GM12878 (cell line): Measurements from ENCODE around the gene EMP1. TPM values are rescaled to one million over a fixed set of nuclear protein-coding genes. Genes with fewer than 3 reads are reported as not detected.

Experiments used
- ATAC-seq: fragments of 200-7000 bp; cut with Tn5 transposase; 3 replicates; pipeline ENCODE4 v1.9.1; 2020; ENCODE audit warnings: mild to moderate bottlenecking, moderate library complexity
- Bru-seq: library from RNA; stranded (reverse); fragments of 400-500 nt; gene quantifications from one replicate; lab custom pipeline; 2021; lab: Mats Ljungman, UMichigan
- BruChase-seq, 2 experiments: library from RNA; stranded (reverse); fragments of 400-500 nt; gene quantifications; one replicate each; lab custom pipeline; 2021; lab: Mats Ljungman, UMichigan
- BruUV-seq: library from RNA; stranded (reverse); fragments of 400-500 nt; replicated peaks from 2 replicates; lab custom pipeline; 2021; lab: Mats Ljungman, UMichigan
- CTCF ChIA-PET: fragments of 300-600 bp; sonication (Branson Sonifier 250); formaldehyde crosslinking; extraction: SDS; loops from one replicate; lab custom pipeline; 2021; ENCODE audit warnings: inconsistent platforms; lab: Yijun Ruan, JAX
- POLR2A ChIA-PET: fragments of 350-600 bp; formaldehyde crosslinking; extraction: SDS; loops from one replicate; lab custom pipeline; 2021; ENCODE audit warnings: inconsistent platforms; lab: Charles Lee
- RAD21 ChIA-PET: fragments of 300-600 bp; sonication (Branson Sonifier 250); formaldehyde crosslinking; loops from one replicate; lab custom pipeline; 2023; ENCODE audit warnings: antibody characterized with exemption; ENCODE audit not compliant: unreplicated experiment; lab: Charles Lee
- SMC1A ChIA-PET: fragments of 300-600 bp; sonication (Branson Sonifier 250); formaldehyde crosslinking; loops from one replicate; lab custom pipeline; 2023; ENCODE audit not compliant: unreplicated experiment, uncharacterized antibody; lab: Charles Lee
- DNase-seq: peaks from one replicate; pipeline ENCODE4 v3.0.0-alpha.2; 2011; ENCODE audit warnings: low read depth, low spot score
- FAIRE-seq: peaks from 3 replicates; lab custom pipeline; 2011; peaks lifted over from hg19 to GRCh38; lab: Jason Lieb, UNC
- H2AFZ ChIP-seq: 2 replicates; pipeline ENCODE4 v1.6.0; 2011; ENCODE audit warnings: low read depth, low read length, control low read depth; ENCODE audit not compliant: control insufficient read depth
- H3K27ac ChIP-seq: 2 replicates; pipeline ENCODE4 v1.5.1; 2011; ENCODE audit warnings: control low read depth; ENCODE audit not compliant: control insufficient read depth, insufficient read depth
- H3K27me3 ChIP-seq, 2 experiments: replicated peaks in 1 of 2; 2 replicates each; pipeline versions ENCODE4 v1.6.0 to v1.6.1; 2011; ENCODE audit warnings: low read length in 1 of 2; ENCODE audit not compliant: control insufficient read depth in 2 of 2, insufficient read depth in 2 of 2
- H3K36me3 ChIP-seq, 2 experiments: 2 replicates each; pipeline ENCODE4 v1.5.1; 2011; ENCODE audit warnings: low read length in 1 of 2; ENCODE audit not compliant: control insufficient read depth in 2 of 2, insufficient read depth in 2 of 2
- H3K4me1 ChIP-seq: 2 replicates; pipeline ENCODE4 v1.6.1; 2011; ENCODE audit warnings: mild to moderate bottlenecking, low read length, moderate library complexity, mixed read lengths; ENCODE audit not compliant: control insufficient read depth, insufficient read depth
- H3K4me2 ChIP-seq: 2 replicates; pipeline ENCODE4 v1.6.0; 2011; ENCODE audit warnings: control low read depth; ENCODE audit not compliant: control insufficient read depth, insufficient read depth
- H3K4me3 ChIP-seq: fragments of 200-600 bp; sonication (generic); 2 replicates; pipeline ENCODE4 v1.5.1; 2016
- H3K79me2 ChIP-seq: 2 replicates; pipeline ENCODE4 v1.6.0; 2011; ENCODE audit warnings: low read length; ENCODE audit not compliant: control insufficient read depth, insufficient read depth
- H3K9ac ChIP-seq: 2 replicates; pipeline ENCODE4 v1.8.0; 2011; ENCODE audit warnings: low read length, control low read depth, mixed read lengths; ENCODE audit not compliant: control insufficient read depth, insufficient read depth
- H3K9me3 ChIP-seq: replicated peaks from 3 replicates; pipeline ENCODE4 v1.5.1; 2011; ENCODE audit warnings: mild to moderate bottlenecking, low read length; ENCODE audit not compliant: control insufficient read depth, insufficient read depth
- H4K20me1 ChIP-seq: 2 replicates; pipeline ENCODE4 v1.6.0; 2011; ENCODE audit not compliant: control insufficient read depth, insufficient read depth
- BCL3 ChIP-seq: IDR thresholded peaks from 2 replicates; pipeline ENCODE4 v1.6.1; 2011; ENCODE audit warnings: borderline replicate concordance, low read depth, mild to moderate bottlenecking, moderate library complexity, low read length; ENCODE audit not compliant: insufficient read depth, poor library complexity, severe bottlenecking
- EGR1 ChIP-seq, 2 experiments: IDR thresholded peaks; 1 replicate in 1 of 2; 2 replicates in 1 of 2; pipeline ENCODE4 v1.6.1; 2011 to 2012; ENCODE audit warnings: low read depth in 2 of 2, low read length in 2 of 2, borderline replicate concordance in 1 of 2, mild to moderate bottlenecking in 1 of 2, moderate library complexity in 1 of 2
- PKNOX1 ChIP-seq: fragments of 450-650 bp; IDR thresholded peaks from 2 replicates; pipeline ENCODE4 v1.6.1; 2016; ENCODE audit warnings: mild to moderate bottlenecking
- RUNX3 ChIP-seq: IDR thresholded peaks from 2 replicates; pipeline ENCODE4 v1.6.1; 2012; ENCODE audit warnings: low read length, inconsistent platforms
- ZNF24 ChIP-seq: fragments of 450-650 bp; IDR thresholded peaks from 2 replicates; pipeline ENCODE4 v1.6.1; 2017; ENCODE audit warnings: antibody characterized with exemption, mild to moderate bottlenecking
- ZNF384 ChIP-seq: IDR thresholded peaks from 2 replicates; pipeline ENCODE4 v1.6.1; 2012; ENCODE audit warnings: low read depth, mild to moderate bottlenecking, low read length, improper control_type of control experiment, borderline replicate concordance
- WGBS: methylation state at CpG from one replicate; pipeline ENCODE4 v1.1.6; 2016; ENCODE audit warnings: low lambda C conversion rate; ENCODE audit not compliant: insufficient replicate concordance, insufficient coverage; ENCODE audit errors: missing lambda C conversion rate; 5-methylcytosine and 5-hydroxymethylcytosine counted together
- in situ Hi-C: fragments of 300-500 bp; cut with MboI; formaldehyde crosslinking; loops from 9 replicates; pipeline ENCODE4 v1.14.3; 2018; ENCODE audit warnings: mixed read lengths
- intact Hi-C: fragments of 100-400 bp; cut with micrococcal nuclease; formaldehyde crosslinking; loops from one replicate; pipeline ENCODE4 v1.14.2; 2022; ENCODE audit not compliant: unreplicated experiment
- long read RNA-seq, 2 experiments: library from polyadenylated mRNA; unstranded; transcript quantifications; one replicate each; pipeline ENCODE4 v2.0.0, GENCODE V29; 2019 to 2020
- polyA minus RNA-seq, 3 experiments: library from RNA; depleted of rRNA, polyadenylated mRNA; stranded (reverse); fragments of >200 nt; gene quantifications; 2 replicates each; pipeline ENCODE4 v1.2.3, GENCODE V29; 2011
- polyA plus RNA-seq, 11 experiments: library from polyadenylated mRNA; depleted of rRNA in 4 of 11; unstranded in 6 of 11; stranded (reverse) in 5 of 11; fragments of >200 nt; fragmentation: Nextera tagmentation in 4 of 11; fragmentation: Illumina TruSeq in 1 of 11; extraction: Ambion mirVana in 4 of 11; extraction: Trizol in 1 of 11; gene quantifications; 1 replicate in 1 of 11; 2 replicates in 10 of 11; pipeline versions ENCODE4 v1.2.1 to v1.2.3, GENCODE V29; 2011 to 2016; ENCODE audit warnings: inconsistent platforms in 2 of 11, missing spikeins in 2 of 11, low read depth in 1 of 11
- total RNA-seq, 4 experiments: library from RNA; depleted of rRNA in 3 of 4; stranded (reverse); fragments of >200 nt in 3 of 4; fragmentation: Illumina TruSeq in 1 of 4; extraction: Trizol in 1 of 4; gene quantifications; 2 replicates each; pipeline versions ENCODE4 v1.2.1 to v1.2.3, GENCODE V29; 2013 to 2021

EMP1 gene, protein sequence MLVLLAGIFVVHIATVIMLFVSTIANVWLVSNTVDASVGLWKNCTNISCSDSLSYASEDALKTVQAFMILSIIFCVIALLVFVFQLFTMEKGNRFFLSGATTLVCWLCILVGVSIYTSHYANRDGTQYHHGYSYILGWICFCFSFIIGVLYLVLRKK
- total RNA-seq (2013; cell fraction: nucleolus; rRNA removed): not detected in 2 replicates
- total RNA-seq (2014; rRNA removed): 0.33 and 0.73 TPM in 2 replicates
- total RNA-seq (2014; rRNA removed; fragmentation: Illumina TruSeq; extraction: Trizol): 0.09 and 0.28 TPM in 2 replicates
- total RNA-seq (2021): 0.58 and 0.90 TPM in 2 replicates
- polyA plus RNA-seq (2011; ENCODE audit: low read depth): 0.24 TPM
- polyA plus RNA-seq (2011; rRNA removed): not detected in 2 replicates
- not detected in 2 replicates for polyA plus RNA-seq (2011; cell fraction: cytosol; rRNA removed)
- not detected in 2 replicates for polyA plus RNA-seq (2011; cell fraction: nucleus; rRNA removed)
- 0.25 and 0.30 TPM in 2 replicates for polyA plus RNA-seq (2012)
- polyA plus RNA-seq (2014; fragmentation: Illumina TruSeq; extraction: Trizol): 0.25 and 0.54 TPM in 2 replicates
- polyA plus RNA-seq (2014; fragmentation: Nextera tagmentation; extraction: Ambion mirVana): under 1 TPM; 0.10 to 0.20 TPM
- 0.37 and 0.61 TPM in 2 replicates for polyA plus RNA-seq (2014; rRNA removed)
- polyA plus RNA-seq (2016; fragmentation: Nextera tagmentation; extraction: Ambion mirVana): under 1 TPM; 0.24 to 0.25 TPM
- not detected in 2 replicates for polyA minus RNA-seq (2011; rRNA and poly(A)+ RNA removed)
- 3.1 TPM in 1 of 2 replicates, not detected in the other for polyA minus RNA-seq (2011; cell fraction: cytosol; rRNA and poly(A)+ RNA removed)
- not detected in 2 replicates for polyA minus RNA-seq (2011; cell fraction: nucleus; rRNA and poly(A)+ RNA removed)
- Bru-seq, nascent RNA: percentile 7 among the genes with signal in this experiment
- percentile 4 among the genes with signal in this experiment for BruChase-seq, experiment 1, labeled RNA remaining after a 6-hour chase
- percentile 9 among the genes with signal in this experiment for BruChase-seq, experiment 2, labeled RNA remaining after a 2-hour chase
- long read RNA-seq, experiment 1: 0 reads
- long read RNA-seq, experiment 2: 0 reads

DNA sequence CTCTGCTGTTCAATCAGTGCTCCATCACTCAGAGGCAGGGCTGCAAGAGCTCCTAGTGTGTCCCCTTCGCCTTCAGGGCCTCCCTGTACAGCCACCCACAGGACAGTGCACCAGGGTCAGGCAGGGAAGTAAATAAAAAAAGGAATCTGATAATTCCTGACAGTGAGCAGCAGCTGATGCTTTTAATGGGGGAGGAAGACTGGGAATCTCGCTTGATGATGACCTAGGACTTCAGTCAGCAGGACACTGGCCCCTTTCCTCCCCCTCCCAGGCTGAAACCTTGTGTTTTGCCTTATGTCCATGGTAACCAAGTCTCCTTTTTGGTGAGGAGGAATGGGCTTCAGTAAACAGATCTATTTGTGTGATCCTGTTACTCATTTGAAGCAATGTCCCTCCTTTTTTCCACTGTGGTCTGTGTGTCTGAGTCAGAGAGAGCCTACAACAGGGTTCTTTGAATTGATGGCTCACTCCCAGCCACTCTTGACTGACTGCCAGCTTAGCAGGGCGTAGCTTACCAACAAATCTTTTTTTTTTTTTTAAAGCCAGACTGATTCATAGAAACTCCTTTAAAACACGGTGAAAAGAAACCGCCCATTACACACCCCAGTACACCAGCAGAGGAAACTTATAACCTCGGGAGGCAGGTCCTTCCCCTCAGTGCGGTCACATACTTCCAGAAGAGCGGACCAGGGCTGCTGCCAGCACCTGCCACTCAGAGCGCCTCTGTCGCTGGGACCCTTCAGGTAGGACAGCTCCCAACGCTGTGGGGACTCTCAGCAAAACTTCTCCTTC lies at the start of gene EMP1:
TSS of gene EMP1 (plus strand) at position 597 of the 792 bp plus-strand sequence. CDS start 14,785 bp downstream, outside the sequence.
- Histone ChIP-seq H3K27me3 (peaks cover 4 to 16% of the 10 kb centered on the region in 2 experiments), H3K4me3 (no peak within 1 kb of the TSS), H3K4me2 (peak within 1 kb of the TSS; percentile 57; the same call in 1 of the 2 replicates), H3K4me1 (no peaks in the 10 kb centered on the region), H3K9me3 (no peaks in the 10 kb centered on the region), H3K79me2 (no peaks in the 10 kb centered on the region), H2AFZ (no peak within 1 kb of the TSS), H4K20me1 (no peaks in the 10 kb centered on the region), H3K9ac (no peak within 1 kb of the TSS), H3K27ac (no peak within 1 kb of the TSS), H3K36me3 (no peaks in the 10 kb centered on the region)
- ChIA-PET SMC1A (interaction anchor here (1.0 kb wide), 1 partner anchor 11 kb away, joined by 3 read pairs; no protein-coding TSS in a partner anchor), CTCF (no interaction called here), RAD21 (no interaction called here), POLR2A (no interaction called here)
- peak; percentile 84 for ATAC-seq
- DNase-seq: peak; percentile 39
- no peak for FAIRE-seq
- intact Hi-C loops (no loop called here), in situ Hi-C loops (no loop called here)
- peak; percentile 5; the same call in 1 of the 2 replicates for TF ChIP-seq RUNX3
- TF ChIP-seq ZNF24: no peak
- peak; percentile 55; the same call in 1 of the 2 replicates for TF ChIP-seq ZNF384
- TF ChIP-seq BCL3: peak; percentile 39
- TF ChIP-seq EGR1 (IDR thresholded peaks at IDR 0.05; ENCODE audit: borderline replicate concordance in 1 of 2, low read depth in 2 of 2, low read length in 2 of 2): no peak
- TF ChIP-seq PKNOX1: peak; percentile 73
- no TSS peak for BruUV-seq
- 4% methylated on average over 10 of the region's 11 CpGs for WGBS
